ENCODE measurements around the gene SETBP1.

Gene SETBP1

GRCh38 chr18:44696892-44697291 is 16.2 kb downstream of the SETBP1 start:
- peaks cover 17% of the 10 kb centered on the region for H3K4me1 ChIP-seq (ENCODE audit: insufficient read depth, low read length)
- H3K4me3 ChIP-seq (ENCODE audit: low read length), result 0 out of 2 replicates have a peak overlapping the region, but pooled peaks have one; percentile 24
- H3K27me3 ChIP-seq (ENCODE audit: insufficient read depth, low read length), result no peaks in the 10 kb centered on the region
- no peak overlapping the region for H3K27ac ChIP-seq (ENCODE audit: low read length)
- 0 out of 2 replicates have a peak overlapping the region, but pooled peaks have one; percentile 20 for H3K9ac ChIP-seq (ENCODE audit: low read depth, low read length)
- H3K9me3 ChIP-seq (ENCODE audit: insufficient read depth, low read depth, low read length), result no peaks in the 10 kb centered on the region
- no peaks in the 10 kb centered on the region for H3K36me3 ChIP-seq (ENCODE audit: insufficient read depth, low read depth, low read length)

GRCh38 chr18:44697315-44697714 is 16.6 kb downstream of the SETBP1 start:
- peaks cover 17% of the 10 kb centered on the region for H3K4me1 ChIP-seq (ENCODE audit: insufficient read depth, low read length)
- H3K4me3 ChIP-seq (ENCODE audit: low read length), result 0 out of 2 replicates have a peak overlapping the region, but pooled peaks have one; percentile 24
- no peaks in the 10 kb centered on the region for H3K9me3 ChIP-seq (ENCODE audit: insufficient read depth, low read depth, low read length)
- no peaks in the 10 kb centered on the region for H3K36me3 ChIP-seq (ENCODE audit: insufficient read depth, low read depth, low read length)
- no peaks in the 10 kb centered on the region for H3K27me3 ChIP-seq (ENCODE audit: insufficient read depth, low read length)
- 0 out of 2 replicates have a peak overlapping the region, but pooled peaks have one; percentile 20 for H3K9ac ChIP-seq (ENCODE audit: low read depth, low read length)
- no peak overlapping the region for H3K27ac ChIP-seq (ENCODE audit: low read length)

DNA sequence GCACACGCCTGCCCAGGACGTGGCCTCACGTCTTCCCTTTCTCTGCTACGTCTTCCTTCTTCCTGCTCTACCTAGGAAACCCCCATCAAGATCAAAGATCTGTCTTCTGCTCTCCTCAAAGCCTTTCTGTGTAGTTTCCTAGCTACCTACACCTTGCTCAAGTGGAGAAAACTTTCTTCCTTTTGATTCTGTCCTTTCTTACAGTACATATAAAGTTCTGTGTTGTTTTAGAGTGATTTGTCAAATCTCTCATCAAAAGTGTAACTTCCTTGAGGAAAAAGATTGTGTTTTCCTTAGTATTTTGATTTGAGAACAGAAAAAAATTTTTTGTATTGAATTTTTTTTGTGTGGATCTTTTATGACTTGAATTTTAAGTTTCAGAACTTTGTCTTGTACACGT is 17.8 kb downstream of the SETBP1 start:
- no peak overlapping the region for H3K27ac ChIP-seq (ENCODE audit: low read length)
- no peak overlapping the region for H3K9ac ChIP-seq (ENCODE audit: low read depth, low read length)
- H3K4me3 ChIP-seq (ENCODE audit: low read length), result no peak overlapping the region
- no peaks in the 10 kb centered on the region for H3K36me3 ChIP-seq (ENCODE audit: insufficient read depth, low read depth, low read length)
- peaks cover 20% of the 10 kb centered on the region for H3K4me1 ChIP-seq (ENCODE audit: insufficient read depth, low read length)
- H3K27me3 ChIP-seq (ENCODE audit: insufficient read depth, low read length), result no peaks in the 10 kb centered on the region
- no peaks in the 10 kb centered on the region for H3K9me3 ChIP-seq (ENCODE audit: insufficient read depth, low read depth, low read length)

DNA sequence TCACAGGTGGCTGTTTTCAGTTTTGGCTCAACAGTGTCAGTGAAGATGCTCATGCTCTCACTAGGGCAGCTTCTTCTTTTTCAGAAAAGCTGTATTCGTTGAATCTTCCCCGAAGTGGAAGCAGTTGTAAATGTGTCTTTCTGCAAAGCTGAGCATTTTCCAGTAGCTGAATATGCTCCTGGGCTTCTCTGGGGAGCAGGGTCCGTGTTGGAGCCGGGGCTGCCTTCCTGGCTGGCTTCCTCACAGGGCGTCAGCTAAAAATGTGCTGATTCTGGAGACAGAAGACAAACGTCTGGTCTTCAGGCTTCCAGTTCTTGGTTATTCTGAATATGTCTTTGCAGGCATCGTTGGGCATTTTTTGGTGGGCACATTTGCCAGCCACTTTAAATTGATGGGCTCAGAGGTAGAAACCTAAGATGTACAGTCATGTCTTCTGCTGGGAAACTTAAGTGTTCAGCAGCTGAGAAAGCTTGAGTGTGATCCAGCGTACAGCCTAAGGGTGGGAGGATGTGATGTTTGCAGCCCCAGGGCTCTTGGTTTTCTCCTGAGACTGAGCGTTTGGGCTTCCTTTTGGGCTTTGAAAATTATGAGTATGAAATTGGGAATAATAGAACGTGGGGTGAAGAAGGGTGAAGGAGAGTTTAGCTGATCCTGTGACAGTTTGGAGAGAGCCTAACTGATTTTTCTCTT is 19.0 kb downstream of the SETBP1 start:
- H3K27me3 ChIP-seq (ENCODE audit: insufficient read depth, low read length), result no peaks in the 10 kb centered on the region
- no peaks in the 10 kb centered on the region for H3K36me3 ChIP-seq (ENCODE audit: insufficient read depth, low read depth, low read length)
- H3K27ac ChIP-seq (ENCODE audit: low read length), result no peak overlapping the region
- peaks cover 25% of the 10 kb centered on the region for H3K4me1 ChIP-seq (ENCODE audit: insufficient read depth, low read length)
- no peak overlapping the region for H3K4me3 ChIP-seq (ENCODE audit: low read length)
- H3K9ac ChIP-seq (ENCODE audit: low read depth, low read length), result no peak overlapping the region
- H3K9me3 ChIP-seq (ENCODE audit: insufficient read depth, low read depth, low read length), result no peaks in the 10 kb centered on the region

DNA sequence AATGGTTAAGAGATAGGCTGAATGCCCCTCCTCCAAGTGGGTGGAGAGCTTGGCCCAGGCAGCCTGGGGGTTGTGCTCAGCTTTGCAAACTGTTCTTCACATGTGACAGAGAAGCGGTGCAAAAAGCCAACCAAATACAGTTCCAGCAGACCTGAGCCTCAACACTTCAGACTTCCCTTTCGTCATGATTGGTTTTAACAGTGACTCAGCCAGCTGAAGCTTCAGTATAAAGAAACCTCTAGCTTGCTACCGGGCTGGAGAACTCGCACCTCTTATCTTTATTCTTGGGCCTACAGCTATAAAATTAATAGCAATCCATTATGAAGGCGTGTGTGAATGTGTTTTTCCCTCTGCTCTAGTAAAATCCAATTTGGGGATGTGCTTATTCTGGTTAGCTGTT is 20.0 kb downstream of the SETBP1 start:
- H3K36me3 ChIP-seq (ENCODE audit: insufficient read depth, low read depth, low read length), result no peaks in the 10 kb centered on the region
- no peaks in the 10 kb centered on the region for H3K9me3 ChIP-seq (ENCODE audit: insufficient read depth, low read depth, low read length)
- H3K27ac ChIP-seq (ENCODE audit: low read length), result no peak overlapping the region
- H3K27me3 ChIP-seq (ENCODE audit: insufficient read depth, low read length), result no peaks in the 10 kb centered on the region
- H3K4me3 ChIP-seq (ENCODE audit: low read length), result no peak overlapping the region
- no peak overlapping the region for H3K9ac ChIP-seq (ENCODE audit: low read depth, low read length)
- peaks cover 25% of the 10 kb centered on the region for H3K4me1 ChIP-seq (ENCODE audit: insufficient read depth, low read length)

DNA sequence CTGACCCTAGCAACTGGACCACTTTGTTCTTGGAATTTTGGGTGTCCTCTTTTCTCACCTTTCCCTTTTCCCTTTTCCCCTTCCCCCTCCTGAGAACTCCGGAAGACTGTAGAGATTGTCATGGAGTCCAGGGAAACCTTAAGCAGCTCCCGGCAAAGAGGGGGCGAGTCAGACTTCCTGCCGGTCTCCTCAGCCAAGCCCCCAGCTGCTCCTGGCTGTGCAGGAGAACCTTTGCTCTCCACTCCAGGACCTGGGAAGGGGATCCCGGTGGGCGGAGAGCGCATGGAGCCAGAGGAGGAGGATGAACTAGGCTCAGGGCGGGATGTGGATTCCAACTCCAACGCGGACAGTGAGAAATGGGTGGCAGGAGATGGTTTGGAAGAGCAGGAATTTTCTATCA is 20.5 kb downstream of the SETBP1 start:
- no peaks in the 10 kb centered on the region for H3K9me3 ChIP-seq (ENCODE audit: insufficient read depth, low read depth, low read length)
- no peak overlapping the region for H3K4me3 ChIP-seq (ENCODE audit: low read length)
- H3K27ac ChIP-seq (ENCODE audit: low read length), result no peak overlapping the region
- no peaks in the 10 kb centered on the region for H3K36me3 ChIP-seq (ENCODE audit: insufficient read depth, low read depth, low read length)
- H3K27me3 ChIP-seq (ENCODE audit: insufficient read depth, low read length), result no peaks in the 10 kb centered on the region
- peaks cover 24% of the 10 kb centered on the region for H3K4me1 ChIP-seq (ENCODE audit: insufficient read depth, low read length)
- H3K9ac ChIP-seq (ENCODE audit: low read depth, low read length), result no peak overlapping the region

GRCh38 chr18:44702594-44702993 is 21.9 kb downstream of the SETBP1 start:
- H3K27me3 ChIP-seq (ENCODE audit: insufficient read depth, low read length), result no peaks in the 10 kb centered on the region
- no peak overlapping the region for H3K27ac ChIP-seq (ENCODE audit: low read length)
- no peaks in the 10 kb centered on the region for H3K36me3 ChIP-seq (ENCODE audit: insufficient read depth, low read depth, low read length)
- H3K4me1 ChIP-seq (ENCODE audit: insufficient read depth, low read length), result peaks cover 12% of the 10 kb centered on the region
- no peak overlapping the region for H3K9ac ChIP-seq (ENCODE audit: low read depth, low read length)
- H3K9me3 ChIP-seq (ENCODE audit: insufficient read depth, low read depth, low read length), result no peaks in the 10 kb centered on the region
- H3K4me3 ChIP-seq (ENCODE audit: low read length), result no peak overlapping the region

- Histone ChIP-seq H3K27ac (ENCODE audit: low read length) (no peak overlapping the region), H3K4me1 (ENCODE audit: insufficient read depth, low read length) (peaks cover 12% of the 10 kb centered on the region), H3K36me3 (ENCODE audit: insufficient read depth, low read depth, low read length) (no peaks in the 10 kb centered on the region), H3K4me3 (ENCODE audit: low read length) (no peak overlapping the region), H3K27me3 (ENCODE audit: insufficient read depth, low read length) (no peaks in the 10 kb centered on the region), H3K9me3 (ENCODE audit: insufficient read depth, low read depth, low read length) (no peaks in the 10 kb centered on the region), H3K9ac (ENCODE audit: low read depth, low read length) (no peak overlapping the region)
These were observed 23.6 kb downstream of the SETBP1 start for GRCh38 chr18:44704135-44704789.

DNA sequence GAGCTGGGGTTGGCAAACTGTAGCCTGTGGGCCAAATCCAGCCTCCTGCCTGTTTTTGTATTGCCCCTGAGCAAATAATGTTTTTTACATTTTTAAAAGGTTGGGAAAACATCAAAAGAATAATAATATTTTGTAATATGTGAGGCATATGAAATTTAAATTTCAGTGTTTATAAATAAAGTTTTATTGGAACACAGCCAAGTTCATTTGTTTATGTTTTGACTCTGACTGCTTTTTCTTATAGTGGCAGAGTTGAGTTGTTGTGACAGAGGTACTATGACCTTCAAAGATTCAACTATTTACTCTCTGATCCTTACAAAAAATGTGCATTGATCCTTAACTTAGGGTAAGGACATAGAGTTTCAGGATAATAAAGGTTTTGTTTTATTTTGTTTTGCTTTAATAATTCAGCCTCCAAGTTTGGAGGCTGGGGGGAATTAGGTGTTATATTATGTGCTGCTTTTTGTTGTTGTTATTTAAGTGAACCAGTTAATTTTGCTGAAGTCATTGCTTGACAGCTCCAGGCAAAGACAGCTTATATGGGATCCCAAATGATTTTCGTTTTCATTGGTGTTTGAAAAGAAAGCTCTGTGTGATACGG is 24.5 kb downstream of the SETBP1 start:
- H3K36me3 ChIP-seq (ENCODE audit: insufficient read depth, low read depth, low read length), result no peaks in the 10 kb centered on the region
- H3K27ac ChIP-seq (ENCODE audit: low read length), result no peak overlapping the region
- H3K4me1 ChIP-seq (ENCODE audit: insufficient read depth, low read length), result peaks cover 12% of the 10 kb centered on the region
- H3K9ac ChIP-seq (ENCODE audit: low read depth, low read length), result no peak overlapping the region
- no peaks in the 10 kb centered on the region for H3K9me3 ChIP-seq (ENCODE audit: insufficient read depth, low read depth, low read length)
- no peak overlapping the region for H3K4me3 ChIP-seq (ENCODE audit: low read length)
- H3K27me3 ChIP-seq (ENCODE audit: insufficient read depth, low read length), result no peaks in the 10 kb centered on the region

DNA sequence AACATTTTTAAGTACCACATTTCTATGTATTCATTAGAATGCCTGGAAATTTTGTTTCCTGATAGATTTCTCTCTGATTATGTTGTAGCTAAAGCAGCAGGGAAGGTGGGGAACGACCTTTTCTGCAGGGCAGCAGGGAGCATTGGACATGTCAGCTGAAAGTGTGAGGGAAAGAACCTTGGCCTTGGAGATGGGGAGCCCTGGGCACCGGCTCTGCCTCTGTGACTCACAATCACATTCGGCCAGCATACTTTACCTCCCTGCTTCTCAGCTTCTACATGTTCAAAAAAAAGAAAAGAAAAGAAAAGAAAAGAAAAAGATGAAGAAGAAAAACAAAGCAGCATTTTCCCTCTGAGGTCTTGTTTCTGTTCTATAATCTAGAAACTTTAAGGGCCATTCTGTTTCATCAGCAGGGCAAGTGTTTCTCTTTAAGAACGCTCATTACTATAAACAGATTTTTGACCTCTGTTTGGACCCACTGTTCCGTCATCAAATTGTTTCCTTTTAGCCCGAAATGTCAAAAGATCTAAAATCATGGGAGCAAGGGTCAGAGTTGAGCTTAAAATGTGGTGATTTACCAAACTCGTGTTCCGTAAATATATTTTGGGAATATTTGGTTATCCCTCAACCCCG is 27.9 kb downstream of the SETBP1 start:
- Histone ChIP-seq H3K27me3 (ENCODE audit: insufficient read depth, low read length) (no peaks in the 10 kb centered on the region), H3K9me3 (ENCODE audit: insufficient read depth, low read depth, low read length) (no peaks in the 10 kb centered on the region), H3K4me1 (ENCODE audit: insufficient read depth, low read length) (peaks cover 14% of the 10 kb centered on the region), H3K9ac (ENCODE audit: low read depth, low read length) (no peak overlapping the region), H3K27ac (ENCODE audit: low read length) (no peak overlapping the region), H3K4me3 (ENCODE audit: low read length) (no peak overlapping the region), H3K36me3 (ENCODE audit: insufficient read depth, low read depth, low read length) (no peaks in the 10 kb centered on the region)

DNA sequence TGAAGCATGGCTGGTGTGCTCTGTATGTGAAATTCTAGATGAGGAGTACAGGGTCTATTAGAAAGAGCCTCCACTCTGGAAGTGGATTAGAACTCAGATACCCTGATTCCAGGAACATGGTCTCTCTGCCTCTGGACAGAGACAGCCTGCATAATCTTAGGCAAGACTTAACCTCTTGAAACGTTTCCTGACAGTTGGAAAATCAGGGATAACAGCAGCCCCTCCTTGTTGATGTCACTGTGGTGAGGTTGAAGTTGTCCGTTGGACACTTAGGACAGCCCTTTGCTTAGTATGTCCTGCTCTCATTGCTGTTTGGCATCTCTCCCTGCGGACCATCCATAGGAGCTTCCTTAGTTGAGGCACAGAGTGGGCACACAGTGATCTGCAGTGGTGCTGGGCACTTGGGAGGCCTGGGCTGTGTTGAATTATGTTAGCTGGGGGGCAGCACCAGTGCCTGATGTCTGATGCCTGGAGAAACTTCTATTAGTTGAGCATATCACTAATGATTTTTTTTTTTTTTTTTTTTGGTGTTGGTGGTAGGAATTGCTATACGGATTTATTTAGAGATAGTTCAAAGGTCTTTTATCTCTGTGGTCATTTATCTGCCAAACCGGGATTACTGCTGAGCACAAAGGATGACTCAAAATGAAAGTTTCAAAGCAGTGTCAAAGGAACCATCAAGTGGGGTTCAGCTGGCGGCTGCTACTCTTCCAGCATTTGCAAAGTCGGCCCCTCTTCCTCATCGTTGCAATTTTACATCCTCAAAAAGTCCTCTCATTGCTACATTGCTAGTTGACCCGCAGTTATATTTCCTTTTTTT is 28.8 kb downstream of the SETBP1 start:
- H3K36me3 ChIP-seq (ENCODE audit: insufficient read depth, low read depth, low read length), result no peaks in the 10 kb centered on the region
- H3K27me3 ChIP-seq (ENCODE audit: insufficient read depth, low read length), result no peaks in the 10 kb centered on the region
- H3K4me1 ChIP-seq (ENCODE audit: insufficient read depth, low read length), result peaks cover 10% of the 10 kb centered on the region
- H3K9me3 ChIP-seq (ENCODE audit: insufficient read depth, low read depth, low read length), result no peaks in the 10 kb centered on the region
- H3K27ac ChIP-seq (ENCODE audit: low read length), result no peak overlapping the region
- no peak overlapping the region for H3K9ac ChIP-seq (ENCODE audit: low read depth, low read length)
- no peak overlapping the region for H3K4me3 ChIP-seq (ENCODE audit: low read length)
